PC-3 (cell line): Measurements from ENCODE around the gene SPATS2. TPM values are rescaled to one million over a fixed set of nuclear protein-coding genes. Genes with fewer than 3 reads are reported as not detected.

Experiments used
- ATAC-seq: fragments of 200-7000 bp; cut with Tn5 transposase; 2 replicates; pipeline ENCODE4 v1.9.1; 2020; ENCODE audit warnings: mild to moderate bottlenecking, moderate library complexity
- BruUV-seq: library from RNA; stranded (reverse); fragments of 400-500 nt; replicated peaks from 2 replicates; lab custom pipeline; 2021; lab: Mats Ljungman, UMichigan
- CTCF ChIA-PET: fragments of 300-600 bp; sonication (Branson Sonifier 250); formaldehyde crosslinking; loops from one replicate; lab custom pipeline; 2022; ENCODE audit warnings: antibody characterized with exemption; lab: Charles Lee
- POLR2A ChIA-PET: fragments of 300-600 bp; sonication (Branson Sonifier 250); formaldehyde crosslinking; loops from one replicate; lab custom pipeline; 2022; ENCODE audit warnings: antibody characterized with exemption; ENCODE audit not compliant: unreplicated experiment; lab: Charles Lee
- DNase-seq: peaks from one replicate; pipeline ENCODE4 v3.0.0-alpha.2; 2015
- H2AFZ ChIP-seq: fragments of 300-600 bp; sonication (generic); 2 replicates; pipeline ENCODE4 v1.6.0; 2016; ENCODE audit warnings: antibody characterized with exemption, low read length
- H3F3A ChIP-seq: fragments of 300-600 bp; sonication (generic); one replicate; pipeline ENCODE4 v1.6.0; 2017; ENCODE audit warnings: antibody characterized with exemption, low read length, control low read depth, mild to moderate bottlenecking; ENCODE audit not compliant: unreplicated experiment
- H3K27ac ChIP-seq: fragments of 300-600 bp; sonication (generic); 2 replicates; pipeline ENCODE4 v1.5.1; 2016; ENCODE audit warnings: mild to moderate bottlenecking, low read length
- H3K27me3 ChIP-seq: fragments of 300-600 bp; sonication (generic); 2 replicates; pipeline ENCODE4 v1.6.1; 2016; ENCODE audit warnings: low read length, mixed read lengths
- H3K36me3 ChIP-seq: fragments of 300-600 bp; sonication (generic); 2 replicates; pipeline ENCODE4 v1.6.1; 2016; ENCODE audit warnings: low read depth, mixed run types, low read length, mixed read lengths
- H3K4me1 ChIP-seq: fragments of 300-600 bp; sonication (generic); 2 replicates; pipeline ENCODE4 v1.5.1; 2016; ENCODE audit warnings: low read length; ENCODE audit not compliant: insufficient read depth
- H3K4me2 ChIP-seq: fragments of 300-600 bp; sonication (generic); 2 replicates; pipeline ENCODE4 v1.6.0; 2016; ENCODE audit warnings: low read length
- H3K4me3 ChIP-seq: fragments of 300-600 bp; sonication (generic); 2 replicates; pipeline ENCODE4 v1.5.1; 2016; ENCODE audit warnings: mild to moderate bottlenecking, low read length, mixed read lengths
- H3K79me2 ChIP-seq: fragments of 300-600 bp; sonication (generic); 2 replicates; pipeline ENCODE4 v1.6.1; 2017; ENCODE audit warnings: low read length, mixed read lengths
- H3K9ac ChIP-seq: fragments of 300-600 bp; sonication (generic); 2 replicates; pipeline ENCODE4 v1.6.0; 2016; ENCODE audit warnings: mild to moderate bottlenecking, low read length
- H3K9me2 ChIP-seq: fragments of 300-600 bp; sonication (generic); replicated peaks from 2 replicates; pipeline ENCODE4 v1.6.1; 2016; ENCODE audit warnings: mixed run types, low read length, mixed read lengths
- H3K9me3 ChIP-seq: fragments of 300-600 bp; sonication (generic); 2 replicates; pipeline ENCODE4 v1.6.1; 2016; ENCODE audit warnings: low read length, mixed read lengths
- H4K20me1 ChIP-seq: fragments of 300-600 bp; sonication (generic); 2 replicates; pipeline ENCODE4 v1.6.1; 2016; ENCODE audit warnings: low read length, mixed read lengths
- CTCF ChIP-seq: fragments of 300-600 bp; sonication (generic); conservative IDR thresholded peaks from 2 replicates; pipeline ENCODE4 v1.5.1; 2017; ENCODE audit warnings: antibody characterized with exemption, low read depth, mild to moderate bottlenecking, low read length
- EZH2 ChIP-seq: fragments of 300-600 bp; sonication (generic); IDR thresholded peaks from one replicate; pipeline ENCODE4 v1.6.1; 2017; ENCODE audit warnings: antibody characterized with exemption, mild to moderate bottlenecking, low read length; ENCODE audit not compliant: unreplicated experiment
- EZH2phosphoT487 ChIP-seq: fragments of 300-600 bp; sonication (generic); IDR thresholded peaks from 2 replicates; pipeline ENCODE4 v1.6.1; 2018; ENCODE audit warnings: mild to moderate bottlenecking, antibody characterized with exemption, low read length, borderline replicate concordance
- intact Hi-C: fragments of 100-400 bp; cut with micrococcal nuclease; formaldehyde crosslinking; loops from 2 replicates; pipeline ENCODE4 v1.9.0; 2023
- total RNA-seq: library from RNA; depleted of rRNA; stranded (reverse); fragments of >200 nt; gene quantifications from 2 replicates; pipeline ENCODE4 v1.2.3, GENCODE V29; 2014

The SPATS2 gene
- total RNA-seq, 1 experiment from 2014 or later = 27.0 TPM

- H3K9ac ChIP-seq = no peak overlapping the region
- H3K27me3 ChIP-seq = no peaks in the 10 kb centered on the region
- no peak overlapping the region for H3K4me2 ChIP-seq
- H3K79me2 ChIP-seq = no peaks in the 10 kb centered on the region
- no peaks in the 10 kb centered on the region for H3K9me3 ChIP-seq
- no peak for DNase-seq
- intact Hi-C loops = no loop called here
- H2AFZ ChIP-seq = no peak overlapping the region
- no TSS peak for BruUV-seq
- peaks cover 12% of the 10 kb centered on the region for H3K4me1 ChIP-seq
- H3K36me3 ChIP-seq = no peaks in the 10 kb centered on the region
- H3K4me3 ChIP-seq = no peak overlapping the region
- no peak overlapping the region for H3K27ac ChIP-seq
- ChIA-PET POLR2A (no interaction called here), CTCF (interaction anchor here (0.7 kb wide), 1 partner anchor 36 kb away, joined by 3 read pairs; no protein-coding TSS in a partner anchor)
- H3K9me2 ChIP-seq = no peaks in the 10 kb centered on the region
- H3F3A ChIP-seq = no peaks in the 10 kb centered on the region
- TF ChIP-seq CTCF = no peak
- TF ChIP-seq EZH2 = no peak
- TF ChIP-seq EZH2phosphoT487 = no peak
- no peaks in the 10 kb centered on the region for H4K20me1 ChIP-seq
- ATAC-seq = no peak
These were observed 176.9 kb downstream of the SPATS2 start for GRCh38 chr12:49543914-49544815.

- H3K4me2 ChIP-seq = no peak overlapping the region
- H3K27ac ChIP-seq = no peak overlapping the region
- ATAC-seq (no peak), DNase-seq (no peak)
- no peaks in the 10 kb centered on the region for H3K36me3 ChIP-seq
- ChIA-PET POLR2A (no interaction called here), CTCF (no interaction called here)
- H3K9me3 ChIP-seq = no peaks in the 10 kb centered on the region
- intact Hi-C loops = no loop called here
- H3K4me1 ChIP-seq = peaks cover 2% of the 10 kb centered on the region
- no peak overlapping the region for H3K9ac ChIP-seq
- no peak overlapping the region for H3K4me3 ChIP-seq
- H2AFZ ChIP-seq = no peak overlapping the region
- TF ChIP-seq EZH2 (no peak), CTCF (no peak), EZH2phosphoT487 (no peak)
- no peaks in the 10 kb centered on the region for H4K20me1 ChIP-seq
- no peaks in the 10 kb centered on the region for H3K9me2 ChIP-seq
- no peaks in the 10 kb centered on the region for H3F3A ChIP-seq
- no peaks in the 10 kb centered on the region for H3K27me3 ChIP-seq
- BruUV-seq = no TSS peak
- H3K79me2 ChIP-seq = no peaks in the 10 kb centered on the region
These were observed 178.6 kb downstream of the SPATS2 start for GRCh38 chr12:49545815-49546214.

- Histone ChIP-seq H3K27me3 (no peaks in the 10 kb centered on the region), H3K36me3 (no peaks in the 10 kb centered on the region), H3K9me2 (no peaks in the 10 kb centered on the region), H4K20me1 (no peaks in the 10 kb centered on the region), H3K79me2 (no peaks in the 10 kb centered on the region), H3K9ac (no peak overlapping the region), H3F3A (no peaks in the 10 kb centered on the region), H3K4me2 (no peak overlapping the region), H3K27ac (no peak overlapping the region), H3K9me3 (no peaks in the 10 kb centered on the region), H3K4me3 (no peak overlapping the region), H2AFZ (no peak overlapping the region), H3K4me1 (no peaks in the 10 kb centered on the region)
- ChIA-PET POLR2A (no interaction called here), CTCF (no interaction called here)
- intact Hi-C loops = no loop called here
- BruUV-seq = no TSS peak
- ATAC-seq (no peak), DNase-seq (no peak)
- TF ChIP-seq CTCF = no peak
These were observed 179.2 kb downstream of the SPATS2 start for GRCh38 chr12:49546481-49546880.
